GM12874 (cell line): Measurements from ENCODE around the gene LGMN.

Experiments used
- TF ChIP-seq, protein P1 (sequence below): IDR thresholded peaks from 2 replicates; pipeline ENCODE4 v1.5.1; 2011; ENCODE audit warnings: low read depth, mild to moderate bottlenecking, control low read depth, low read length, moderate library complexity; ENCODE audit not compliant: insufficient read depth

LGMN gene

DNA sequence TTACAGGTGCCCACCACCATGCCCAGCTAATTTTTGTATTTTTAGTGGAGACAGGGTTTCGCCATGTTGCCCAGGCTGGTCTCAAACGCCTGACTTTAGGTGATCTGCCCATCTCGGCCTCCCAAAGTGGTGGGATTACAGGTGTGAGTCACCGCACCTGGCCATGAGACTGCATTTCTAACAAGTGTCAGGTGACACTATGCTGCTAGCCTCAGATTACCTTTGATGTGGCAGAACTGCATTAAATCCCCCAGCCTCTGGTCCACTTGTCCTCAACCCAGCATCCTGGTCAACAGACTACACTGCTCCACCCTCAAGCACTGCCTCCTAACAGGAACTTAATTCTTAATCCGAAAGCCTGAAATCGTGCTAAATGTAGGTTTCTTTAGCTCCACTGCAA lies 13.1 kb downstream of the LGMN start:
- TF ChIP-seq, protein P1, sequence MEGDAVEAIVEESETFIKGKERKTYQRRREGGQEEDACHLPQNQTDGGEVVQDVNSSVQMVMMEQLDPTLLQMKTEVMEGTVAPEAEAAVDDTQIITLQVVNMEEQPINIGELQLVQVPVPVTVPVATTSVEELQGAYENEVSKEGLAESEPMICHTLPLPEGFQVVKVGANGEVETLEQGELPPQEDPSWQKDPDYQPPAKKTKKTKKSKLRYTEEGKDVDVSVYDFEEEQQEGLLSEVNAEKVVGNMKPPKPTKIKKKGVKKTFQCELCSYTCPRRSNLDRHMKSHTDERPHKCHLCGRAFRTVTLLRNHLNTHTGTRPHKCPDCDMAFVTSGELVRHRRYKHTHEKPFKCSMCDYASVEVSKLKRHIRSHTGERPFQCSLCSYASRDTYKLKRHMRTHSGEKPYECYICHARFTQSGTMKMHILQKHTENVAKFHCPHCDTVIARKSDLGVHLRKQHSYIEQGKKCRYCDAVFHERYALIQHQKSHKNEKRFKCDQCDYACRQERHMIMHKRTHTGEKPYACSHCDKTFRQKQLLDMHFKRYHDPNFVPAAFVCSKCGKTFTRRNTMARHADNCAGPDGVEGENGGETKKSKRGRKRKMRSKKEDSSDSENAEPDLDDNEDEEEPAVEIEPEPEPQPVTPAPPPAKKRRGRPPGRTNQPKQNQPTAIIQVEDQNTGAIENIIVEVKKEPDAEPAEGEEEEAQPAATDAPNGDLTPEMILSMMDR, result no peak

DNA sequence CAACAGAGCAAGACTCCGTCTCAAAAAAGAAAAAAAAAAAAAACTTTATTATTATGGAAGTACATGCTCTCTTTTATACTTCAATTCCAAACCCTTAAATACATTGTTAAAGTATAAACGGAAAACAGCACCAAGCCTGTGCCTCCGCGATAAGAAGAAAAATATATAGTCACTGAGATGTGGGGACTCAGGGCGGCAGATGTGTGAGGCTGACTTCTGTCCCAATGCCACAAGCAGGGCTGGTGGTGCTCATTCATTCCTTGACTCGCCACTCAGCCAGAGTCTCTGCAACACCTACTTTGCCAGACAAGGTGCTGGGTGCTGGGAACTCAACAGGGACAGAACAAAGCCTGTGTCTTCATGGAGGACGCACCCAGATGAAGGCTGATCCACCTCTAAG lies 13.8 kb downstream of the LGMN start:
- TF ChIP-seq, protein P1, result no peak

DNA sequence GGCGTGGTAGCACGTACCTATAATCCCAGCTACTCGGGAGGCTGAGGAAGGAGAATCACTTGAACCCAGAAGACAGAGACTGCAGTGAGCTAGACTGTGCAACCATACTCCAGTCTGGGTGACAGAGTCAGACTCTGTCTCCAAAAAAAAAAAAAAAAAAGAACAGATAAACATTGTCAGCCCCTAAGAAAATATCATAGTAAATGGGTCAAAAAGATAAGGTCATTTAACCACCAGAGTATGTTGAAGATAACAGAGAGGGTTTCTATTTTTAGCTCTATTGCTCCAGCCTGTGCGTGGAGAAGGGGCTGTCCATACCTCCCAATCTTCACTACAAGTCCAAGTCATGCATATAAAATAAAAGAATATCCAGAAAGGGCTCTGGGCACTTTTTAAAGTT lies 15.4 kb downstream of the LGMN start:
- TF ChIP-seq, protein P1, result no peak

DNA sequence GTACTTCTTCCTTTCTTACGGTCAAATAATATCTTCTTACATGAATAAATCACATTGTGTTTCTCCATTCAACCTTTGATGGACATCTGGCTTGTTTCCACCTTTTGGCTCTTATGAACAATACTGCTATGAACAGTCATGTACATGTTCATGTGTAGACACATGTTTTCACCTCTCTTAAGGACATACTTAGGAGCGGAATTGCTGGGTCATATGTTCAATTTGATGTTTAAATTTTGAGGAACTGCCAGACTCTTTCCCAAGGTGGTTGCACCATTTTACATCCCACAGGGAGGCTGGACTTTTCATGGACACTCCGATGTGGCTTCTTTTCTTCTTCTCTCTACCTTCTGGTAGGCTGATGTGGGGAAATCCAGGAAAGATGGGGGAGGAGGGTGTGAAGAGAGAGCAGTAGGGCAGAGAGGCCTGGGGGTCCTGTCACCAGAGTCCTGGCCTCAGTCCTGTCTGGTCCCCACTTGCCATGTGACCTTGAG lies 16.8 kb downstream of the LGMN start:
- TF ChIP-seq, protein P1, result no peak

DNA sequence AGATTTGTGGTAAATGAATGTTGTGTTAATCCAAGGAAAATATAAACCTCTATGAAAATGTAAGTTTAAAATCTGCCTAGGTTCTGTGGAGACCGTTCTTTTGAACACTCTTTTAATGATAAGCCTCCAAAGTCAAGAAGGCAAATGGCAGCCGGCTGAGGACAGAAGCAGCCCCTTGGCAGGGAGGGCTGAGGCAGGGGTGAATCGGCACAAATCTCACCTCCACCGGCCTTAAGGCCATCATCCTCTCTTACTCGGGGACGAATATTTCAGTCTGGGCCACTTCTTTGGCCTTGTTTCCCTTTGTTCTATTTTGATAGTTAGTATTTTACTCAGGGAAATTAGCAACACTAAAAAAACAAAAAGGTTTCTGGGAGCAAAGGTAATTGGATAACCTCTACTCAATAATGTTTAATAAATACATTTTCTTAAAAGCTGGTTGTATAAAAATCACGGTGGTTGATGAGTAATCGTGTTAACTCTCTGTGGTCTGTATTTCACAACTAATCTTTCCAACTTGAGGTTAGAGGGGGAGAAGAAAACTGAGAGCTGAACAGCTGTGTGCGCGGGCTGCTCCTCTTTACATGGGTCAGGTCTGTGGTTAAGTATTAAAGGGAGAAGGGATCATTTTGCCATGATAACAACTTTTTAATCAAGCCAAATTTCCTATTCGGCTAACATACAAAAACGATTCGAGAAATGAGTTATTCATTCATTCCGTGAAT lies 18.6 kb downstream of the LGMN start:
- TF ChIP-seq, protein P1, result no peak

DNA sequence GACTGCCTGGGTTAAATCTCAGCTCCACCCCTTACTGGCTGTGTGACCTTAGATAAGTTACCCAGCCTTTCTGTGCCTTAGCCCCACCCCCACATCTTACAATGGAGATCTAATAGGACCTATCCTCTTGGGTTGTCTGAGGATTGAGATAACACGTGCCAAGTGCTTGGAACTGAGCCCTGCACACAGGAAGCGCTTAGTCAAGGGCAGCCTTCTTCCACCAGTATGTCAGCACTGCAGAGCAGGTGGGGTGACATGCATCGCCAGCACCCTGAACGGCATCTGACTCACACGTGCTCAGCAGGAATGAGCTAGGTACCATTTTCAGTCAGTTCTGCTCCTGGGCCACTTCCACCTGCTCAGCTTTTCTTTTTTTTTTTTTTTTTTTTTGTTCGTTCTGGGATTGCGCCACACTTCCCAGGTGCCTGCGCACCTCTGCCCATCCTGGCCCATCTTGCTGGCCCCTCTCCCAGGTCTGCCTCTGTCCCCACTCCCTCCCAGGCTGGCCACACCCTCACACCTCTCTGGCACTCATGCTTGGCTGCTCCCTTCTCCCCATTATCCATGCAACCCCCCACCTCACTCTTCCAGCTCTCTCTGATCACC lies 19.6 kb downstream of the LGMN start:
- TF ChIP-seq, protein P1, result no peak

DNA sequence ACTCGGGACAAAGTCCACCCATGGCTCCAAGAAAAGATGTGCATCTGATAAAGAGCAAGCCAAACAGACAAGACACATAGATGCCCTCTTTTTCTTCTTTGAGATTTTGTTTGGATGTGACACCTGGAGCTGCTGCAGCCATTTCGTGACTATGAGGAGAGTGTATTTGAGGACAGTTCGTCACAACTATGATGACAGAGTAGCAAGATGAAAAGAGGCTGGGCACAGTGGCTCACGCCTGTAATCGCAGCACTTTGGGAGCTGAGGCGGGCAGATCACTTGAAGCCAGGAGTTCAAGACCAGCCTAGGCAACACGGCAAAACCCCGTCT lies 21.5 kb downstream of the LGMN start:
- TF ChIP-seq, protein P1, result no peak
